ENCODE data around the gene UBAC2.
"Not testable (repeated sequence)": the region's sequence is repeated elsewhere in the genome, so short reads cannot be mapped to it uniquely, and the experiment has no call there.

UBAC2 gene

GRCh38 chr13:99404005-99404755 lies 203.5 kb downstream of the UBAC2 start:
- TF ChIP-seq CTCF (IDR thresholded peaks at IDR 0.05; ENCODE audit: control extremely low read depth, extremely low read depth, low read depth, missing control alignments): no peak
- no peak for DNase-seq (ENCODE audit: extremely low spot score)
- CTCF ChIA-PET: interaction anchor here (1.2 to 9.5 kb wide), 6 partner anchors 9 to 138 kb away, joined by 3 to 86 read pairs (median 5); no protein-coding TSS in a partner anchor
- POLR2A ChIA-PET: no interaction called here

- ChIA-PET POLR2A (no interaction called here), CTCF (interaction anchor here (1.0 to 9.5 kb wide), 4 partner anchors 15 to 29 kb away, joined by 3 to 86 read pairs (median 6); no protein-coding TSS in a partner anchor)
- no peak for TF ChIP-seq CTCF (IDR thresholded peaks at IDR 0.05; ENCODE audit: control extremely low read depth, extremely low read depth, low read depth, missing control alignments)
- DNase-seq (ENCODE audit: extremely low spot score): no peak
These were observed 205.3 kb downstream of the UBAC2 start for GRCh38 chr13:99405966-99406365.

- ChIA-PET CTCF (interaction anchor here (1.0 to 9.5 kb wide), 2 partner anchors 9 to 18 kb away, joined by 3 to 86 read pairs; no protein-coding TSS in a partner anchor), POLR2A (no interaction called here)
- DNase-seq (ENCODE audit: extremely low spot score): no peak
- TF ChIP-seq CTCF (IDR thresholded peaks at IDR 0.05; ENCODE audit: control extremely low read depth, extremely low read depth, low read depth, missing control alignments): no peak
These were observed 206.1 kb downstream of the UBAC2 start for GRCh38 chr13:99406799-99407201.

- no peak for TF ChIP-seq CTCF (IDR thresholded peaks at IDR 0.05; ENCODE audit: control extremely low read depth, extremely low read depth, low read depth, missing control alignments)
- ChIA-PET POLR2A (no interaction called here), CTCF (interaction anchor here (0.9 to 9.5 kb wide), 6 partner anchors 10 to 232 kb away, joined by 3 to 86 read pairs (median 4); no protein-coding TSS in a partner anchor)
- DNase-seq (ENCODE audit: extremely low spot score): no peak
These were observed 207.4 kb downstream of the UBAC2 start for GRCh38 chr13:99407906-99408702.

- POLR2A ChIA-PET: no interaction called here
- no peak for TF ChIP-seq CTCF (IDR thresholded peaks at IDR 0.05; ENCODE audit: control extremely low read depth, extremely low read depth, low read depth, missing control alignments)
- CTCF ChIA-PET: interaction anchor here (0.9 to 9.5 kb wide), 6 partner anchors 10 to 232 kb away, joined by 3 to 86 read pairs (median 28); no protein-coding TSS in a partner anchor
- DNase-seq (ENCODE audit: extremely low spot score): no peak
These were observed 208.0 kb downstream of the UBAC2 start for GRCh38 chr13:99408703-99409000.

- DNase-seq (ENCODE audit: extremely low spot score); POLR2A ChIA-PET: not testable (repeated sequence)
- CTCF ChIA-PET: interaction anchor here (1.5 to 9.5 kb wide), 4 partner anchors 13 to 140 kb away, joined by 5 to 86 read pairs (median 52); no protein-coding TSS in a partner anchor
These were observed 208.9 kb downstream of the UBAC2 start for GRCh38 chr13:99409461-99410083.

GRCh38 chr13:99410646-99411475 lies 210.2 kb downstream of the UBAC2 start:
- not testable (repeated sequence) for DNase-seq (ENCODE audit: extremely low spot score)
- ChIA-PET CTCF (interaction anchor here (1.0 to 9.5 kb wide), 7 partner anchors 12 to 145 kb away, joined by 3 to 86 read pairs (median 6); no protein-coding TSS in a partner anchor), POLR2A (interaction anchor here (0.7 kb wide), 1 partner anchor 11 kb away, joined by 3 read pairs; no protein-coding TSS in a partner anchor)
